HepG2 (cell line): ENCODE results near the gene FBXO41. TPM values are rescaled to one million over a fixed set of nuclear protein-coding genes. Genes with fewer than 3 reads are reported as not detected.

Source experiments
- ATAC-seq: fragments of 200-7000 bp; cut with Tn5 transposase; 3 replicates; pipeline ENCODE4 v1.9.1; 2020; ENCODE audit warnings: mild to moderate bottlenecking, moderate library complexity
- BruUV-seq: library from RNA; stranded (reverse); fragments of 400-500 nt; replicated peaks from 2 replicates; lab custom pipeline; 2021; lab: Mats Ljungman, UMichigan
- CTCF ChIA-PET: fragments of 300-600 bp; formaldehyde crosslinking; extraction: SDS; loops from one replicate; lab custom pipeline; 2021; ENCODE audit warnings: low total read pairs, inconsistent platforms, low intra/inter-chr PET ratio; lab: Yijun Ruan, JAX
- POLR2A ChIA-PET: fragments of 350-600 bp; sonication (Branson Sonifier 250); formaldehyde crosslinking; loops from one replicate; lab custom pipeline; 2020; ENCODE audit warnings: antibody characterized with exemption, inconsistent platforms; lab: Yijun Ruan, JAX
- DNase-seq: peaks from one replicate; pipeline ENCODE4 v3.0.0-alpha.2; 2015; ENCODE audit warnings: low spot score
- FAIRE-seq: peaks from 3 replicates; lab custom pipeline; 2011; peaks lifted over from hg19 to GRCh38; lab: Jason Lieb, UNC
- H2AFZ ChIP-seq: one replicate; pipeline ENCODE4 v1.6.1; 2011; ENCODE audit warnings: low read length, inconsistent platforms
- H3K27ac ChIP-seq: fragments of 300-600 bp; 3 replicates; pipeline ENCODE4 v1.8.0; 2011; ENCODE audit warnings: mixed run types, mild to moderate bottlenecking, mixed read lengths, low read length, inconsistent platforms; ENCODE audit not compliant: insufficient read depth; ENCODE audit errors: extremely low read length
- H3K27me3 ChIP-seq, 2 experiments: fragments of 200-600 bp in 1 of 2; 2 replicates in 1 of 2; 3 replicates in 1 of 2; pipeline versions ENCODE4 v1.6.0 to v1.8.0; 2011; ENCODE audit warnings: low read length in 2 of 2, mild to moderate bottlenecking in 2 of 2, moderate library complexity in 2 of 2, inconsistent platforms in 1 of 2; ENCODE audit not compliant: insufficient read depth in 2 of 2, control insufficient read depth in 1 of 2
- H3K36me3 ChIP-seq, 2 experiments: fragments of 200-600 bp in 1 of 2; replicated peaks in 1 of 2; 2 replicates in 1 of 2; 3 replicates in 1 of 2; pipeline versions ENCODE4 v1.5.1 to v1.8.0; 2011; ENCODE audit warnings: low read length in 2 of 2, inconsistent platforms in 1 of 2; ENCODE audit not compliant: insufficient read depth in 2 of 2, control insufficient read depth in 1 of 2
- H3K4me1 ChIP-seq: 2 replicates; pipeline ENCODE4 v1.5.1; 2012; ENCODE audit warnings: low read length, inconsistent platforms; ENCODE audit not compliant: insufficient read depth
- H3K4me2 ChIP-seq: 2 replicates; pipeline ENCODE4 v1.6.0; 2011; ENCODE audit warnings: low read depth, low read length, inconsistent platforms
- H3K4me3 ChIP-seq, 3 experiments: fragments of 200-600 bp in 1 of 3; sonication (generic), shearing (Covaris generic) in 1 of 3; replicated peaks in 1 of 3; 2 replicates each; pipeline ENCODE4 v1.5.1; 2011 to 2016; ENCODE audit warnings: low read length in 3 of 3, inconsistent platforms in 2 of 3, low read depth in 2 of 3, mild to moderate bottlenecking in 2 of 3, control low read depth in 1 of 3, mixed read lengths in 1 of 3; ENCODE audit not compliant: insufficient read depth in 1 of 3
- H3K79me2 ChIP-seq: one replicate; pipeline ENCODE4 v1.6.1; 2011; ENCODE audit warnings: low read length, inconsistent platforms; ENCODE audit not compliant: insufficient read depth
- H3K9ac ChIP-seq: 2 replicates; pipeline ENCODE4 v1.6.0; 2011; ENCODE audit warnings: mild to moderate bottlenecking, low read depth, low read length, inconsistent platforms; ENCODE audit not compliant: insufficient read depth
- H3K9me3 ChIP-seq: 2 replicates; pipeline ENCODE4 v1.5.1; 2012; ENCODE audit warnings: mild to moderate bottlenecking, low read length
- H4K20me1 ChIP-seq: 2 replicates; pipeline ENCODE4 v1.6.0; 2011; ENCODE audit warnings: inconsistent platforms, mild to moderate bottlenecking, low read length, moderate library complexity; ENCODE audit not compliant: insufficient read depth
- AKAP8 ChIP-seq: sonication (generic); formaldehyde crosslinking; IDR thresholded peaks from 2 replicates; pipeline ENCODE4 v1.5.1; 2020; ENCODE audit warnings: mild to moderate bottlenecking, missing genetic modification reagents
- CHCHD3 ChIP-seq: sonication (generic); formaldehyde crosslinking; IDR thresholded peaks from 2 replicates; pipeline ENCODE4 v1.8.0; 2022; ENCODE audit warnings: mild to moderate bottlenecking, missing genetic modification reagents, moderate library complexity
- NCOA5 ChIP-seq: sonication (generic); formaldehyde crosslinking; IDR thresholded peaks from 2 replicates; pipeline ENCODE4 v1.4.0; 2020; ENCODE audit warnings: missing genetic modification reagents
- PHF5A ChIP-seq: IDR thresholded peaks from one replicate; pipeline ENCODE4 v1.6.1; 2018; ENCODE audit warnings: low read depth, missing genetic modification reagents; ENCODE audit not compliant: unreplicated experiment
- REPIN1 ChIP-seq: sonication (generic); formaldehyde crosslinking; IDR thresholded peaks from 2 replicates; pipeline ENCODE4 v1.8.0; 2022; ENCODE audit warnings: missing genetic modification reagents, low read depth, mild to moderate bottlenecking, borderline replicate concordance
- RERE ChIP-seq: IDR thresholded peaks from 2 replicates; pipeline ENCODE4 v1.6.1; 2016; ENCODE audit warnings: low read depth, missing genetic modification reagents, missing compliant biosample characterization
- RFX5 ChIP-seq: IDR thresholded peaks from 2 replicates; pipeline ENCODE4 v1.6.1; 2011; ENCODE audit warnings: low read depth, low read length, improper control_type of control experiment
- SMAD1 ChIP-seq: sonication (generic); formaldehyde crosslinking; IDR thresholded peaks from 2 replicates; pipeline ENCODE4 v1.4.0; 2020; ENCODE audit warnings: missing genetic modification reagents, low read depth, mild to moderate bottlenecking, borderline replicate concordance
- STAT5B ChIP-seq: sonication (generic); formaldehyde crosslinking; IDR thresholded peaks from 2 replicates; pipeline ENCODE4 v1.4.0; 2020; ENCODE audit warnings: missing genetic modification reagents
- TCF12 ChIP-seq, 2 experiments: fragments of 450-650 bp in 1 of 2; sonication (generic) in 1 of 2; formaldehyde crosslinking in 1 of 2; IDR thresholded peaks; 2 replicates each; pipeline versions ENCODE4 v1.6.1 to v1.8.0; 2017 to 2022; ENCODE audit warnings: antibody characterized with exemption in 1 of 2, mild to moderate bottlenecking in 1 of 2, missing genetic modification reagents in 1 of 2, moderate library complexity in 1 of 2
- ZBTB21 ChIP-seq: sonication (generic); formaldehyde crosslinking; IDR thresholded peaks from 2 replicates; pipeline ENCODE4 v1.4.0; 2020; ENCODE audit warnings: missing genetic modification reagents
- ZNF331 ChIP-seq: sonication (generic); formaldehyde crosslinking; IDR thresholded peaks from 2 replicates; pipeline ENCODE4 v1.4.0; 2020; ENCODE audit warnings: missing genetic modification reagents
- ZNF512 ChIP-seq: sonication (generic); formaldehyde crosslinking; IDR thresholded peaks from 2 replicates; pipeline ENCODE4 v1.4.0; 2020; ENCODE audit warnings: mild to moderate bottlenecking, missing genetic modification reagents
- WGBS: methylation state at CpG from one replicate; pipeline ENCODE4 v1.1.6; 2017; ENCODE audit warnings: low lambda C conversion rate; 5-methylcytosine and 5-hydroxymethylcytosine counted together
- in situ Hi-C: cut with HindIII; loops from 2 replicates; pipeline ENCODE4 v1.10.0; 2017; ENCODE audit warnings: low pct_unique_long_range_greater_than_20kb; ENCODE audit not compliant: extremely low pct_ligation_motif_present
- intact Hi-C: fragments of 100-400 bp; cut with micrococcal nuclease; formaldehyde crosslinking; loops from one replicate; pipeline ENCODE4 v1.10.0; 2022; ENCODE audit not compliant: unreplicated experiment
- polyA plus RNA-seq, 8 experiments: library from polyadenylated mRNA; depleted of rRNA in 3 of 8; stranded (reverse) in 7 of 8; unstranded in 1 of 8; fragments of >200 nt; fragmentation: Illumina TruSeq in 4 of 8; extraction: Trizol in 4 of 8; gene quantifications; 2 replicates each; pipeline versions ENCODE4 v1.2.1 to v1.2.3, GENCODE V29; 2011 to 2016; ENCODE audit warnings: low read depth in 4 of 8, missing spikeins in 1 of 8, mixed read lengths in 1 of 8; ENCODE audit not compliant: insufficient read depth in 1 of 8
- total RNA-seq, 5 experiments: library from RNA; depleted of rRNA; stranded (reverse); fragments of >200 nt; fragmentation: Illumina TruSeq; extraction: Trizol; gene quantifications; 2 replicates each; pipeline ENCODE4 v1.2.3, GENCODE V29; 2016; ENCODE audit warnings: low read depth in 1 of 5

FBXO41 gene
- total and polyA plus RNA-seq, 2 of the 13 experiments (the other 11 are each of a cell fraction or from before 2014, with no cell fraction given), result 4.2 to 10.3 TPM

GRCh38 chr2:73297586-73297985, 13.3 kb upstream of the FBXO41 start:
- H3K27ac ChIP-seq, result no peak overlapping the region
- no peak for FAIRE-seq
- H3K79me2 ChIP-seq, result no peaks in the 10 kb centered on the region
- H3K4me2 ChIP-seq, result no peak overlapping the region
- BruUV-seq, result no TSS peak
- DNase-seq, result no peak
- whole genome bisulfite sequencing, result 12% methylated on average over 4 of the region's 4 CpGs
- in situ Hi-C loops, result no loop called here
- ChIA-PET POLR2A (no interaction called here), CTCF (no interaction called here)
- H3K27me3 ChIP-seq, result peaks cover 5 to 66% of the 10 kb centered on the region in 2 experiments; a peak in 4 of 5 replicates
- H4K20me1 ChIP-seq, result no peaks in the 10 kb centered on the region; the same call in 1 of the 2 replicates
- intact Hi-C loops, result no loop called here
- H3K36me3 ChIP-seq, result no peaks in the 10 kb centered on the region
- H3K4me3 ChIP-seq, result no peak overlapping the region
- H3K4me1 ChIP-seq, result peaks cover 5% of the 10 kb centered on the region; the same call in 1 of the 2 replicates
- no peak for TF ChIP-seq SMAD1 (CRISPR knock-in tag)
- TF ChIP-seq PHF5A (CRISPR knock-in tag), result no peak
- TF ChIP-seq CHCHD3 (CRISPR knock-in tag), result no peak
- TF ChIP-seq TCF12 (IDR thresholded peaks at IDR 0.05), result no peak
- TF ChIP-seq TCF12 (CRISPR knock-in tag; IDR thresholded peaks at IDR 0.05), result no peak
- no peak for TF ChIP-seq RFX5
- TF ChIP-seq ZNF512, result no peak
- no peak for TF ChIP-seq ZBTB21 (CRISPR knock-in tag)
- no peak for ATAC-seq
- H3K9me3 ChIP-seq, result no peaks in the 10 kb centered on the region
- H3K9ac ChIP-seq, result no peak overlapping the region
- no peak overlapping the region for H2AFZ ChIP-seq

GRCh38 chr2:73297151-73297559, 12.9 kb upstream of the FBXO41 start:
- ChIA-PET CTCF (no interaction called here), POLR2A (no interaction called here)
- peaks cover 9 to 67% of the 10 kb centered on the region in 2 experiments; a peak in 4 of 5 replicates for H3K27me3 ChIP-seq
- no peak for DNase-seq
- H3K9me3 ChIP-seq, result no peaks in the 10 kb centered on the region
- BruUV-seq, result no TSS peak
- no peaks in the 10 kb centered on the region for H3K79me2 ChIP-seq
- intact Hi-C loops (no loop called here), in situ Hi-C loops (no loop called here)
- H4K20me1 ChIP-seq, result no peaks in the 10 kb centered on the region; the same call in 1 of the 2 replicates
- H3K4me1 ChIP-seq, result peaks cover 8% of the 10 kb centered on the region; the same call in 1 of the 2 replicates
- FAIRE-seq, result no peak
- H3K27ac ChIP-seq, result no peak overlapping the region
- no peak overlapping the region for H3K4me2 ChIP-seq
- ATAC-seq, result no peak
- H2AFZ ChIP-seq, result no peak overlapping the region
- H3K4me3 ChIP-seq, result no peak overlapping the region
- no peak overlapping the region for H3K9ac ChIP-seq
- H3K36me3 ChIP-seq, result no peaks in the 10 kb centered on the region
- 0% methylated on average over 2 of the region's 2 CpGs for WGBS
- TF ChIP-seq REPIN1 (no peak), STAT5B (no peak), NCOA5 (CRISPR knock-in tag) (no peak), AKAP8 (no peak), RERE (CRISPR knock-in tag) (no peak), ZNF331 (no peak)
